Measurements from ENCODE around the gene TMEM141.
A peak's percentile ranks its signal among the peaks of the same experiment; 100 is the strongest.
"Not testable (repeated sequence)": the region's sequence is repeated elsewhere in the genome, so short reads cannot be mapped to it uniquely, and the experiment has no call there.

The TMEM141 gene

DNA sequence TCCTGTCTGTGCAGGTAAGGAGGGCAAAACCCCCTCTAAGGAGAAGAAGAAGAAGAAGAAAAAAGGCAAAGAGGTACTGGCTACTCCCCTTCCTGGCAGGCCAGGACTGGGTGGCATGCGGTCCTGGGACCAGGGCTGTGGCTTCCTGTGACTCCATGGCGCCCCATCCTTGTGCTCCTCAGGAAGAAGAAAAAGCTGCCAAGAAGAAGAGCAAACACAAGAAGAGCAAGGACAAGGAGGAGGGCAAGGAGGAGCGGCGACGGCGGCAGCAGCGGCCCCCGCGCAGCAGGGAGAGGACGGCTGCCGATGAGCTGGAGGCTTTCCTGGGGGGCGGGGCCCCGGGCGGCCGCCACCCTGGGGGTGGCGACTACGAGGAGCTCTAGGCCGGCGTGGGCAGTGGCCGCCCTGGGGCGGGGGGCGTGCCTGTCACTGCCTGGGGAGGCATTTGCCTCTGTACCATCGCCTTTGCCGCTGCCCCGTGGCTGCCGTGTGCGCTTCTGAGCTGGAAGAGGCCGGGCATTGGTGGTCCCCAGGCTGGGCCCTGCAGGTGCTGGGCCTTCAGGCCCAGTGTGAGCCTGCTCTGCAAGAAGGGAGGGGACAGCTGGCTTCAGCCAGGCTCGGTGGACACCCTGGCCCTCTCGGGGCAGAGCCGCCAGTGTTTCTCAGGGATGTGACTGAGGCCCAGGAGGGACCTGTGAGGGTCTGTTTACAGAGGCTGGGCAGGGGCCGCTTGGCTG is 49.2 kb downstream of the TMEM141 start:
- no peak for TF ChIP-seq POLR2A (IDR thresholded peaks at IDR 0.05; ENCODE audit: low read depth, low read length)
- DNase-seq (ENCODE audit: insufficient read length, low spot score), result no peak
- no peak for FAIRE-seq

DNA sequence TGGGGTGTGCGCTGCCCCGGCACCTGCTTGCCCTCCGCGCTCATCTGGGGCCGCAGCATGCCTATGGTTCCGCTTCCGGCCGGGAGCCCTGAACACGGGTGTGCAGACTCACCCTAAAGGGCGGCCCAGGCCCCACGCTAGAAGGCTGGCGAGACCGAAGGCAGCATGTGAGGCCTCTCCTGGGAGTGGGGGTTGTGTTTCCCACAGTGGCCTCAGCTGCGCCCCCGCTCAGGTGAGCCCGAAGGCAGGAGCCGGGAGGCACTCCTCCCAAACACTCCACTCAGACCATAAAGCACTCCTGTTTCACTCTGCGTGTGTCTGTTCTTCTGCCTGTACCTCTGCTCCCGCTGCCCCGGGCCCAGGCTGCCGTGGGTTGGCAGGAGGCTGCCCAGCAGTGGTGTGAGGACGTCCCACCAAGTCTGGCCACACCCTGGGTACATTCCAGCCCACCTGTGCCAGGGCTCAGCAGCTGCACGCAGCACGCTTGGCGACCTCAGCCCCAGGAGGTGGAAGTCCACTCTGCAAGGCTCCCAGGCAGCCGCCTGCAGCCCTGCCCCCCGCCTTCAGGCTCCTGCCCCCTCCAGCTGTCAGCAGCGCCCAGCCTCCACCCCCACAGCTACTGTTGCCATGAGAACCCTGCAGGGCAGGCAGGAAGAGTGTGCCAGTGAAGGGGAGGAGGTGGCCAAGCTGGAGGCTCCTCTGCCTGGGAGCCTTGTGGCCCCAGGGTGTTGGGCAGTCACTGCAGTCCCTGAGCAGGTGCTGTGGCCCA is 49.9 kb downstream of the TMEM141 start:
- FAIRE-seq (peak; percentile 84), DNase-seq (ENCODE audit: insufficient read length, low spot score) (peak; percentile 93)
- peak; percentile 21; the same call in 1 of the 2 replicates for TF ChIP-seq POLR2A (IDR thresholded peaks at IDR 0.05; ENCODE audit: low read depth, low read length)

DNA sequence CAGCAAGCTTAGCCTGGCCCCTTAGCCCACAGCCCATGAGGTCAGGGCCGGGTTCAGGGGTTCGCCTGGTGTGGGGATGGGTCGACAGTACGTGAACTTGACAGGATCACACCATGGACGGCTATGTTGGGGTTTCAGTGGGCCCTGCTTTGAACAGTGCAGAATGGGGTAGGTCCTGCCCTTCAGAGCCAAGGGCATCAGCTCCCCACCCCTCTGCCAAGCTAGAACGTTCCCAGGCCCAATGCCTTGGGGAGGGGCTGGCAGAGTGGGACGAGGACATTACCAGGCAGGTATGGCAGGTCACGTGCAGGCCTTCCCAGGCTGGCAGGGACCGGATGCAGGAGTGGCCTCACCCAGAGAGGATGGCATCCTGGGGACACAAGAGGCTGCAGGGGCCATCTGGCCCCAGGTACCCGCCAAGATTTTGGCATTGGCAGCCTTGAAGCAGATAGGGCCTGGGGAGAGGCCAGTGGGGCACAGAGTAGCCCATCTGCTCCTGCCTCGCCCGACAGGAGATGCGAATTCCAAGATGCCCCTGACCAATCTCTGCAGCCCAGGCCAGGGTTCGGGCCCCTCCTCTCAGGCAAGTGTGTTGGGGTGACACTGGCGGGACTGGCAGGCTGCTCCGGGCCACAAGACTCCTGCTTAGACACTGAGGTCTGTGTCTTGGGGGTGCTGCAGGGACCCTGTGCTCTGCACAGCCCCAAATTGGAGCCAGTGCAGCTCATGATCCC is 50.7 kb downstream of the TMEM141 start:
- not testable (repeated sequence) for FAIRE-seq

DNA sequence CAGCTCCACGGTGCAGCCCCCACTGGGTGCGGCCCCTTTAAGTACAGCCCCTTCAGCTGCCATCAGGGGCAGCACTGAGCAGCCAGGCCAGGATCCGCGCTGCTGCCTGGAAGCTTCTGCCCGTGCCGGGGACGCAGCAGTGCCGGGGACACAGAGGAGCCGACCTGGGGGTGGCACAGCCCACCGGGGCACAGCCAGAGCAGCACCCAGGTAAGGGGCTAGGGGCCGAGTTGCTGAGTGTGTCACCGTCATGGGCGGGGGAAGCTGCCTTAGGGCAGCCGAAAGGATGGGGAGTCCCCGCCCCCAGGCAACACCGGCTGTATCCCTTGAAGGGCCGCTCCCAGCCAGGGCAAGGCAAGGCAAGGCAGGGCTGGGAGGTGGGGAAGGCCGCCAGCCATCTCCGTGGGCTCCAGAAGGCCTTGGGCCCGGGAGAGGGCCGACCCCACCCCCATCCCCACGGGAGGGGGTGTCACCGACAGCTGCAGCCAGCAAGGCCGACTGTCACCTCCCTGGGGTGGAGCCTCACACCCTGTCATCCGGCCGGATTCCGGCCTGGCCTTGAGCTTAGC is 51.3 kb downstream of the TMEM141 start, which contains the start of gene AJM1:
Gene AJM1, plus strand, starts transcription at position 99 of the 569 bp plus-strand sequence. CDS start 1,937 bp downstream, outside the sequence.
- FAIRE-seq, result not testable (repeated sequence)
- peak; percentile 97 for DNase-seq (ENCODE audit: insufficient read length, low spot score)

More for the DNA sequence above, 50.7 kb downstream of the TMEM141 start:
- DNase-seq (ENCODE audit: insufficient read length, low spot score), result not testable (repeated sequence)

Measured in H54 (cell line).